Astrocyte of the spinal cord (primary cell): ENCODE data around the gene GIMAP5.

ENCODE experiments used
- DNase-seq: peaks from one replicate; pipeline ENCODE4 v3.0.0; 2011; ENCODE audit warnings: low read depth, low spot score
- H3K4me3 ChIP-seq: 2 replicates; pipeline ENCODE4 v1.5.1; 2011; ENCODE audit warnings: low read depth, mild to moderate bottlenecking, low read length, moderate library complexity
- in situ Hi-C: cut with HindIII; loops from 2 replicates; pipeline ENCODE4 v1.10.0; 2017; ENCODE audit warnings: low sequenced_read_pairs
- TF ChIP-seq, protein P1 (sequence below): IDR thresholded peaks from 2 replicates; pipeline ENCODE4 v1.5.1; 2012; ENCODE audit warnings: low read depth, mild to moderate bottlenecking, low read length, inconsistent platforms

The GIMAP5 gene

DNA sequence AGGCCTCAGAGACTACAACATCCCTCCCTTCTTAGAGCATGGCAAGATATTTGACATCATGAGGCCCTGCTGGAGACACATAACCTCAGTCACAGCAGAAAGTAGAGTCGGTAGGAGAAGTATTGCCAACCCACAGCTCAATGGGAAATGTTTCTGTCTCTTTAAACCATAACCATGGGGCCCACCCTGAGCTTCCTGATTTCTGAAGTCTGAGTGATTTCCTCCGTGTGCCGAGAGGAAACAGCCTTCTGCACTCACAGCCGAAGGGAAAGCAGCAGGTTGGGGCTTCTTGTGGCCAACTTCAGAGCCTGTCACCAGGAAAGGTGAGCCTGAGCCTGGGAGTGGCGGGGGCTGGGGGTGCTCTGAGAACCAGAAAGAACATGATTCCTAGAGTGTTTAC lies 20.9 kb upstream of the GIMAP5 start, which contains the start of gene GIMAP1:
TSS of gene GIMAP1 (plus strand) at position 246 of the 400 bp plus-strand sequence. CDS start 2,435 bp downstream, outside the sequence.
- TF ChIP-seq, protein P1, sequence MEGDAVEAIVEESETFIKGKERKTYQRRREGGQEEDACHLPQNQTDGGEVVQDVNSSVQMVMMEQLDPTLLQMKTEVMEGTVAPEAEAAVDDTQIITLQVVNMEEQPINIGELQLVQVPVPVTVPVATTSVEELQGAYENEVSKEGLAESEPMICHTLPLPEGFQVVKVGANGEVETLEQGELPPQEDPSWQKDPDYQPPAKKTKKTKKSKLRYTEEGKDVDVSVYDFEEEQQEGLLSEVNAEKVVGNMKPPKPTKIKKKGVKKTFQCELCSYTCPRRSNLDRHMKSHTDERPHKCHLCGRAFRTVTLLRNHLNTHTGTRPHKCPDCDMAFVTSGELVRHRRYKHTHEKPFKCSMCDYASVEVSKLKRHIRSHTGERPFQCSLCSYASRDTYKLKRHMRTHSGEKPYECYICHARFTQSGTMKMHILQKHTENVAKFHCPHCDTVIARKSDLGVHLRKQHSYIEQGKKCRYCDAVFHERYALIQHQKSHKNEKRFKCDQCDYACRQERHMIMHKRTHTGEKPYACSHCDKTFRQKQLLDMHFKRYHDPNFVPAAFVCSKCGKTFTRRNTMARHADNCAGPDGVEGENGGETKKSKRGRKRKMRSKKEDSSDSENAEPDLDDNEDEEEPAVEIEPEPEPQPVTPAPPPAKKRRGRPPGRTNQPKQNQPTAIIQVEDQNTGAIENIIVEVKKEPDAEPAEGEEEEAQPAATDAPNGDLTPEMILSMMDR, result no peak
- no peak for DNase-seq
- H3K4me3 ChIP-seq, result no peak within 1 kb of the TSS
- in situ Hi-C loops, result no loop called here

DNA sequence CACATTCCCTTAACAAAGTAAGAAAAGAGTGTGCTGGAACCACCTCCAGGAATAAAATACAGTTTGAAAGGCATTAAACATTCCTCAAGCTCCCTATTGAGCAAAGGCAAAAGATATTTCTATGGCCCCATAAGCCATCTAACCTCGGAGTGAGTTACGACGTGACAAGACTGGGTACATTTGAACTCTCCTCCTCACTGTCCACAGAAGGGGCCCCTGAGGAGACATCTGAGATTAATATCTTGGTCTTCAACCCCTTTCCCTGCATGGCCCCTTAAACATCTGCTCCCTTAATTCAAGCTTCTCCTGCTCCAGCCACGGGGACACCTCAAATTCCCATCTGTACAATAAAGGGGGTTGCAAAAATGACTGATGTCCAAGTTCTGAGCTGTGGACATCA lies 20.3 kb upstream of the GIMAP5 start:
- H3K4me3 ChIP-seq, result no peak overlapping the region
- in situ Hi-C loops, result no loop called here
- DNase-seq, result no peak

DNA sequence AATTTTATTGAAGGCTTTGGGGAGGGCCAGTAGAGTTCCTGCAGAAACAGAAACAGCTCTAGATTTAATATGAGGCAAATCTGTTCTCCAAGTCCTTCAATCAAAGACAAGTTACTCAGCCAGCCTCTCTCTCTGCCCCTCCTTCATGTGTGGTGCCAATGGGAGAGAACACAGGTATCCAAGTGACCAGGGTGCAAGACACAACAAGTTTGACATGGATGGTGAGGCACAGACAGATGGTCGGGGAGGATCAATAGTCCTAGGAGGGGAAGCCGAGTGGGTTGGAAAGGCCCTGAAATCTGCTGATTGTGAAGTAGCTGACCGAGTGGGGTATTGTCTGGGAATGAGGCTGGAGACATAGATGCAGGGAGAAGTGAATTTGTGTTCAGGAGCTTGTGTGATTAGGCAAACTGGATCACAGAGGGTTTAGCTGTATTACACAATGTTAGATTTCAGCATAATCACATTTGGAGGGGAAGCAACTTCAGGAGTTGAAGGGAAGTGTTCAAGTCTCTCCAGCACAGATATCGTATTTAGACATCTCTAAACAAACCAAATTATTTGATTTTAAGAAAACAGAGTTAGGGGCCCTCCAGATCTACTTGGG lies 19.3 kb upstream of the GIMAP5 start:
- TF ChIP-seq, protein P1, result no peak
- in situ Hi-C loops, result no loop called here
- DNase-seq, result no peak
- H3K4me3 ChIP-seq, result no peak overlapping the region

More for the DNA sequence above, 20.3 kb upstream of the GIMAP5 start:
- TF ChIP-seq, protein P1, result no peak

DNA sequence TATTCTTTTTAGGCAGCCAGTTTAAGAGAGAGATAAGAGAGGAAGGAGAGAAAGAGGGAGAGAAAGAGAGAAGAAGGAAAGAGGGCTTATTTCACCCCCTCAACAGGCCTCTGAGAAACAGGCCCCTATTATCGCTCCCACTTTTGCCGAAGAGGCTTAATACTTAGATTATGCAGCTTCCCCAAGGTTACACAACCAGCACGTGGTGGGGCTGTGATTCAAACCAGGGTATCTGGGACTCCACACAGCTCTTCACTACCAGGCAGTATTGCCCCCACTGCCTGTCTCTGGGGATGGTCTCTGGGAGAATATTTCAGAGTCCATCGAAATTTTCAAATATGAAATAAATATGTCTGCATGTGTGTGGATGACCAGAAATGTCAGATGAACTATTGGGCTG lies 17.8 kb upstream of the GIMAP5 start:
- in situ Hi-C loops, result no loop called here
- no peak overlapping the region for H3K4me3 ChIP-seq

DNA sequence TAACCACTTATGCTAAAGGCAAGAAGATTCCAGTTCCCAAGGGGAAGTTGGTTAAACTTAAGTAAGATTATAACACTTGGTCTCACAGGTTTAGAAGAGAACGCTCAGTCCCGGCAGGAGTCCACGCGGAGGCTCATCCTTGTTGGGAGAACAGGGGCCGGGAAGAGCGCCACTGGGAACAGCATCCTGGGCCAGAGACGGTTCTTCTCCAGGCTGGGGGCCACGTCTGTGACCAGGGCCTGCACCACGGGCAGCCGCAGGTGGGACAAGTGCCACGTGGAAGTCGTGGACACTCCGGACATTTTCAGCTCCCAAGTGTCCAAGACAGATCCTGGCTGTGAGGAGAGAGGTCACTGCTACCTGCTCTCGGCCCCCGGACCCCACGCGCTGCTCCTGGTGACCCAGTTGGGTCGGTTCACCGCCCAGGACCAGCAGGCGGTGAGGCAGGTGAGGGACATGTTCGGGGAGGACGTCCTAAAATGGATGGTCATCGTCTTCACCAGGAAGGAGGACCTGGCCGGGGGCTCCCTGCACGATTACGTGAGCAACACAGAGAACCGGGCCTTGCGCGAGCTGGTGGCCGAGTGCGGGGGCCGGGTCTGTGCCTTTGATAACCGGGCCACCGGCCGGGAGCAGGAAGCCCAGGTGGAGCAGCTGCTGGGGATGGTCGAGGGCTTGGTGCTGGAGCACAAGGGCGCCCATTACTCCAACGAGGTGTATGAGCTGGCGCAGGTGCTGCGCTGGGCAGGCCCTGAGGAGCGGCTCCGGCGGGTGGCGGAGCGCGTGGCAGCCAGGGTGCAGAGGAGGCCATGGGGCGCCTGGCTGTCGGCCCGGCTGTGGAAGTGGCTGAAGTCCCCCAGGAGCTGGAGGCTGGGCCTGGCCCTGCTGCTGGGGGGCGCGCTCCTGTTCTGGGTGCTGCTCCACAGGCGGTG lies 17.0 kb upstream of the GIMAP5 start:
- TF ChIP-seq, protein P1, result no peak
- H3K4me3 ChIP-seq, result no peak overlapping the region
- no peak for DNase-seq
- in situ Hi-C loops, result no loop called here

More for the DNA sequence above, 17.8 kb upstream of the GIMAP5 start:
- no peak for DNase-seq
- TF ChIP-seq, protein P1, result no peak

DNA sequence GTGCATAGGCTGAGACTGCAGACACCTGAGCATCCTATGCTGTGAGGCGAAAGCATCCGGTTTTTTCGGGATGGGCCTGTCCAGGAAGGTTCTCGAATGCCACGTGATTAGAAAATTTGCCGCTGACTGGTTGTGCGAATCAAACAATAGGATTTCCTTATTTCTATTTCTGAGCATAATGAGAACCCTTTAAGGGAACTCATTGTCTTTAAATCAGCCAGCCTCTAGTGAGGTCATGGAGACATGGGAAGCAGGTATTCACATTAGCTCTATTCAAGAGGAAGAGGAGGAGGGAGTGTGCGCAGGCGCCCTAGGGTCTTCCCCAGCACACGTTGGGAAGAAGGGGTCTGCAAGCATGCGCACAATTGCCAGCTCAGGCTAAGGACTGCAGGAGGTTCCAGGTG lies 15.2 kb upstream of the GIMAP5 start:
- no peak overlapping the region for H3K4me3 ChIP-seq
- in situ Hi-C loops, result no loop called here
- no peak for DNase-seq
- TF ChIP-seq, protein P1, result no peak
